ENCODE results near the gene BCAT1. TPM values are rescaled to one million over a fixed set of nuclear protein-coding genes. Genes with fewer than 3 reads are reported as not detected.
A peak's percentile ranks its signal among the peaks of the same experiment; 100 is the strongest.

BCAT1 gene
- total RNA-seq, 5 donors from 2014 or later (not counting 1 experiment from before 2014, with no cell fraction given) = 1.2 to 4.2 (median 3.2) TPM

- Histone ChIP-seq H3K27me3 (replicated peaks in 1 of 2; ENCODE audit: control insufficient read depth in 2 of 2, extremely low read depth in 1 of 2, insufficient read depth in 2 of 2, low read length in 1 of 2) (peaks cover 0 to 12% of the 10 kb centered on the region in 2 experiments), H3K4me1 (ENCODE audit: control insufficient read depth in 1 of 2, extremely low read depth in 1 of 2, insufficient read depth in 2 of 2, low read length in 2 of 2) (peaks cover 0 to 1% of the 10 kb centered on the region in 2 experiments), H3K27ac (ENCODE audit: low read length) (no peak overlapping the region), H3K36me3 (ENCODE audit: control insufficient read depth in 2 of 2, extremely low read depth in 1 of 2, insufficient read depth in 1 of 2, low read length in 1 of 2) (no peaks in the 10 kb centered on the region), H3K9me3 (no peaks in the 10 kb centered on the region), H3K4me3 (ENCODE audit: control insufficient read depth in 1 of 2, extremely low read depth in 1 of 2, low read length in 1 of 2) (no peak overlapping the region)
- H3K9me3 Mint-ChIP-seq = peaks cover 0 to 3% (median 0%) of the 10 kb centered on the region in 3 donors
- peaks cover 0 to 12% of the 10 kb centered on the region in 2 donors for H3K27me3 Mint-ChIP-seq
- CTCF ChIA-PET = no interaction called here
- no peaks in the 10 kb centered on the region for H3K36me3 Mint-ChIP-seq
- ATAC-seq (replicated peaks in 1 of 4) (no peak), DNase-seq (no peak)
- peaks cover 0 to 10% (median 0%) of the 10 kb centered on the region in 3 donors for H3K4me1 Mint-ChIP-seq
- H3K27ac Mint-ChIP-seq = no peak overlapping the region
- no peak overlapping the region for H3K4me3 Mint-ChIP-seq
- 100% methylated on average over 1 of the region's 3 CpGs for WGBS (ENCODE audit: insufficient coverage)
- POLR2A ChIA-PET = no interaction called here
These were observed 5.4 kb upstream of the BCAT1 start for GRCh38 chr12:24954261-24954660.

DNA sequence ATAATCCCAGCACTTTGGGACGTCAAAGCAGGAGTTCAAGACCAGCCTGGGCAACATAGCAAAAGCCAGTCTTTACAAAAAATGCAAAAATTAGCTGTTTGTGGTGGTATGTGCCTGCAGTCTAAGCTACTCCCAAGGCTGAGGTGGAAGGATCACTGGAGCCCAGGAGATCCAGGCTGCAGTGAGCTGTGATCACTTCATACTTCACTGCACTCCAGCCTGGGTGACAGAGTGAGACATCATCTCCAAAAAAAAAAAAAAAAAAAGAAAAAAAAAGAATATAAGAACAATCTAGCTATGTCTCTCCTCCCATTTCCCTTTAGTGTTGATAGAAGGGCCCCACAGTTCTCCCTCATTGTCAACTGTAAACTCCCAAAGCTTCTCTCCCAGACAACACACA is 3.5 kb upstream of the BCAT1 start:
- Mint-ChIP-seq H3K27me3 (peaks cover 14 to 31% of the 10 kb centered on the region in 2 donors), H3K4me1 (peaks cover 16 to 29% (median 17%) of the 10 kb centered on the region in 3 donors), H3K27ac (no peak overlapping the region), H3K9me3 (peaks cover 0 to 3% (median 0%) of the 10 kb centered on the region in 3 donors), H3K36me3 (no peaks in the 10 kb centered on the region), H3K4me3 (no peak overlapping the region)
- H3K9me3 ChIP-seq = no peaks in the 10 kb centered on the region
- peaks cover 0 to 19% of the 10 kb centered on the region in 2 experiments for H3K27me3 ChIP-seq (replicated peaks in 1 of 2; ENCODE audit: control insufficient read depth in 2 of 2, extremely low read depth in 1 of 2, insufficient read depth in 2 of 2, low read length in 1 of 2)
- ChIA-PET POLR2A (no interaction called here), CTCF (interaction anchor here in 1 of 2 donors (0.6 to 0.7 kb wide), 2 partner anchors 22 kb away, joined by 4 read pairs; no protein-coding TSS in a partner anchor)
- no peak overlapping the region for H3K4me3 ChIP-seq (ENCODE audit: control insufficient read depth in 1 of 2, extremely low read depth in 1 of 2, low read length in 1 of 2)
- H3K27ac ChIP-seq (ENCODE audit: low read length) = no peak overlapping the region
- no peak for DNase-seq
- no CpG with 5 or more reads among the region's 1 CpG for WGBS (ENCODE audit: insufficient coverage)
- H3K4me1 ChIP-seq (ENCODE audit: control insufficient read depth in 1 of 2, extremely low read depth in 1 of 2, insufficient read depth in 2 of 2, low read length in 2 of 2) = peaks cover 7 to 12% of the 10 kb centered on the region in 2 experiments
- no peaks in the 10 kb centered on the region for H3K36me3 ChIP-seq (ENCODE audit: control insufficient read depth in 2 of 2, extremely low read depth in 1 of 2, insufficient read depth in 1 of 2, low read length in 1 of 2)
- ATAC-seq (replicated peaks in 1 of 4) = no peak

GRCh38 chr12:24950231-24950834 is 1.4 kb upstream of the BCAT1 start:
- Histone ChIP-seq H3K27ac (ENCODE audit: low read length) (no peak overlapping the region), H3K27me3 (replicated peaks in 1 of 2; ENCODE audit: control insufficient read depth in 2 of 2, extremely low read depth in 1 of 2, insufficient read depth in 2 of 2, low read length in 1 of 2) (peaks cover 0 to 19% of the 10 kb centered on the region in 2 experiments), H3K9me3 (no peaks in the 10 kb centered on the region), H3K4me3 (ENCODE audit: control insufficient read depth in 1 of 2, extremely low read depth in 1 of 2, low read length in 1 of 2) (no peak overlapping the region), H3K4me1 (ENCODE audit: control insufficient read depth in 1 of 2, extremely low read depth in 1 of 2, insufficient read depth in 2 of 2, low read length in 2 of 2) (peaks cover 10 to 12% of the 10 kb centered on the region in 2 experiments), H3K36me3 (ENCODE audit: control insufficient read depth in 2 of 2, extremely low read depth in 1 of 2, insufficient read depth in 1 of 2, low read length in 1 of 2) (no peaks in the 10 kb centered on the region)
- H3K9me3 Mint-ChIP-seq = no peaks in the 10 kb centered on the region
- no peak overlapping the region for H3K4me3 Mint-ChIP-seq
- peaks cover 27 to 47% of the 10 kb centered on the region in 2 donors for H3K27me3 Mint-ChIP-seq
- ATAC-seq (replicated peaks in 1 of 4) = no peak
- H3K27ac Mint-ChIP-seq = no peak overlapping the region
- no peaks in the 10 kb centered on the region for H3K36me3 Mint-ChIP-seq
- no peak for DNase-seq
- 80% methylated on average over 1 of the region's 3 CpGs for WGBS (ENCODE audit: insufficient coverage)
- H3K4me1 Mint-ChIP-seq = peaks cover 19 to 36% (median 23%) of the 10 kb centered on the region in 3 donors
- POLR2A ChIA-PET = interaction anchor here in 1 of 2 donors (0.6 kb wide), 1 partner anchor 46 kb away, joined by 4 read pairs; no protein-coding TSS in a partner anchor
- CTCF ChIA-PET = interaction anchor here in 1 of 2 donors (0.6 kb wide), 2 partner anchors 18 to 1147 kb away, joined by 3 to 7 read pairs; no protein-coding TSS in a partner anchor

GRCh38 chr12:24948420-24948756 is 513 bp downstream of the BCAT1 start:
- no peaks in the 10 kb centered on the region for H3K9me3 ChIP-seq
- Mint-ChIP-seq H3K36me3 (no peaks in the 10 kb centered on the region), H3K9me3 (no peaks in the 10 kb centered on the region), H3K27ac (no peak overlapping the region), H3K27me3 (peaks cover 38 to 55% of the 10 kb centered on the region in 2 donors), H3K4me3 (peak overlapping the region; percentile 73 to 94 (median 81)), H3K4me1 (peaks cover 19 to 36% (median 23%) of the 10 kb centered on the region in 3 donors)
- ATAC-seq (replicated peaks in 1 of 4) = peak; percentile 31 to 56 (median 46)
- CTCF ChIA-PET = no interaction called here
- no peak overlapping the region for H3K27ac ChIP-seq (ENCODE audit: low read length)
- 2% methylated on average over 7 of the region's 14 CpGs for WGBS (ENCODE audit: insufficient coverage)
- H3K36me3 ChIP-seq (ENCODE audit: control insufficient read depth in 2 of 2, extremely low read depth in 1 of 2, insufficient read depth in 1 of 2, low read length in 1 of 2) = no peaks in the 10 kb centered on the region
- POLR2A ChIA-PET = no interaction called here
- H3K4me1 ChIP-seq (ENCODE audit: control insufficient read depth in 1 of 2, extremely low read depth in 1 of 2, insufficient read depth in 2 of 2, low read length in 2 of 2) = peaks cover 10 to 12% of the 10 kb centered on the region in 2 experiments
- peak overlapping the region; percentile 52 to 82 for H3K4me3 ChIP-seq (ENCODE audit: control insufficient read depth in 1 of 2, extremely low read depth in 1 of 2, low read length in 1 of 2)
- DNase-seq = peak in 3 of 35 experiments; percentile 0 to 20 (median 1)
- H3K27me3 ChIP-seq (replicated peaks in 1 of 2; ENCODE audit: control insufficient read depth in 2 of 2, extremely low read depth in 1 of 2, insufficient read depth in 2 of 2, low read length in 1 of 2) = peaks cover 0 to 20% of the 10 kb centered on the region in 2 experiments

DNA sequence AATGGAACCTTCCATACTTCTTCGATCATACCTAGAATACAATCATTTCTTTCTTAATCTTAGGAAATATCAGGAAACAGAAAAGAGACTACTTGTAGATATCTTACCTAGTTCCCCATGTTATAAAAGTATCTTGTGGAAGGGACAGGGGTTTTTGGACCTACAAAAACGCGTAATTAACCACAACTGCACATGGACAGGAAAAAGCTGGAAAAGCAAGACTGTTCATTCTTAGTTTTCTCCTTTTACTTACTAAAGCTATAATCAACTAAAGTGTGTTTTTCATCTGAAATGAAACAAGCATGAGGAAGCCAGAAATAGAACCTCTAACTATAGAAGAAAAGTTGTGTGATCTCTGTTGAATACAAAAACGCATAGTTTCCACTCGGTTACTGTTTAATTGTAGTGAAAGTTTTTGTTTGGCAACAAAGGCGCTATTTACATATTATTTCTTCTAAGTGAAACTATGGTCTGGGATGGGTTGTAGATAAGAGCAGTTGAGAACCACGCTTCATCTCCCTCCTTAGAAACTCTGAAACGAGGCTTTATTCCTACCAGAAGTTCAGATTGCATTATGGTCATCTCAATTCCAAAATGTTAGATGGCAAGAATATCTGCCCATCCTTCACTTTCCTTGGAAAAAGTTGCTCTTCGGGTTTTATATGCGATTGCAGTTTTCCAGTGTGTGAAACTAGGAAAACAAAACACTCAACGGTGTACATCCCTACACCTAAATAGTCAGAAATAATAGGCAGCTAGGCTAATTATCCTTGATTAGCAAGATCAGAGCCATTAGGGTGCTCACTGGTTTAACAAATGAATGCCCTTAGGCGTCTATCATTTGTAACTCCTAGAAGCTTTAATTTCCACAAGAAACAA is 1.1 kb downstream of the BCAT1 start:
- no peaks in the 10 kb centered on the region for H3K36me3 ChIP-seq (ENCODE audit: control insufficient read depth in 2 of 2, extremely low read depth in 1 of 2, insufficient read depth in 1 of 2, low read length in 1 of 2)
- POLR2A ChIA-PET = no interaction called here
- WGBS (ENCODE audit: insufficient coverage) = 0% methylated on average over 2 of the region's 12 CpGs
- peaks cover 0 to 23% of the 10 kb centered on the region in 2 experiments for H3K27me3 ChIP-seq (replicated peaks in 1 of 2; ENCODE audit: control insufficient read depth in 2 of 2, extremely low read depth in 1 of 2, insufficient read depth in 2 of 2, low read length in 1 of 2)
- Mint-ChIP-seq H3K27ac (no peak overlapping the region), H3K9me3 (no peaks in the 10 kb centered on the region), H3K4me1 (peaks cover 19 to 36% (median 23%) of the 10 kb centered on the region in 3 donors), H3K4me3 (peak overlapping the region; percentile 73 to 94 (median 81)), H3K36me3 (no peaks in the 10 kb centered on the region), H3K27me3 (peaks cover 39 to 54% of the 10 kb centered on the region in 2 donors)
- CTCF ChIA-PET = no interaction called here
- H3K9me3 ChIP-seq = no peaks in the 10 kb centered on the region
- DNase-seq (no peak), ATAC-seq (replicated peaks in 1 of 4) (no peak)
- peaks cover 10 to 12% of the 10 kb centered on the region in 2 experiments for H3K4me1 ChIP-seq (ENCODE audit: control insufficient read depth in 1 of 2, extremely low read depth in 1 of 2, insufficient read depth in 2 of 2, low read length in 2 of 2)
- H3K27ac ChIP-seq (ENCODE audit: low read length) = no peak overlapping the region
- peak overlapping the region; percentile 52 to 82 for H3K4me3 ChIP-seq (ENCODE audit: control insufficient read depth in 1 of 2, extremely low read depth in 1 of 2, low read length in 1 of 2)

DNA sequence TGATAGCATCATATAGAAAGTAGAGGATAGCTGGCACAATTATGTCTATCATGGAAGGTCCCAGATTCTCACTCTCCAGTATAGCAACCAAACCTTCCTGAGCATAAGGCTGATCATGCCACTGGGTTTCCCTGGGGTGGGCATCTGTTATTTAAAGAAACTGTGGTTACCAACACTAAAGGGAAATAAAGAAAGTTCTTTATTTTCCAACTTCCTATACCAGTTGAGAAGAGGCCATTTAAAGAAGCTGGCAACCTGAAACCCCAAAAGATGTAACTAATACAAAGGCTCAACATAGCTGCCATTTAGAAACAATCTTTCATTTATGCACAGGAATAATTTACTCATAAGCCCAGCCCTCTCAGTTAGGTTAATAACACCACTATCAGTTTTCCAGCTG is 3.1 kb downstream of the BCAT1 start:
- Histone ChIP-seq H3K27ac (ENCODE audit: low read length) (no peak overlapping the region), H3K9me3 (no peaks in the 10 kb centered on the region), H3K27me3 (replicated peaks in 1 of 2; ENCODE audit: control insufficient read depth in 2 of 2, extremely low read depth in 1 of 2, insufficient read depth in 2 of 2, low read length in 1 of 2) (peaks cover 0 to 20% of the 10 kb centered on the region in 2 experiments), H3K4me1 (ENCODE audit: control insufficient read depth in 1 of 2, extremely low read depth in 1 of 2, insufficient read depth in 2 of 2, low read length in 2 of 2) (peaks cover 10 to 12% of the 10 kb centered on the region in 2 experiments), H3K4me3 (ENCODE audit: control insufficient read depth in 1 of 2, extremely low read depth in 1 of 2, low read length in 1 of 2) (no peak overlapping the region), H3K36me3 (ENCODE audit: control insufficient read depth in 2 of 2, extremely low read depth in 1 of 2, insufficient read depth in 1 of 2, low read length in 1 of 2) (no peaks in the 10 kb centered on the region)
- no peak for ATAC-seq (replicated peaks in 1 of 4)
- ChIA-PET CTCF (no interaction called here), POLR2A (no interaction called here)
- no peaks in the 10 kb centered on the region for H3K9me3 Mint-ChIP-seq
- no peaks in the 10 kb centered on the region for H3K36me3 Mint-ChIP-seq
- H3K27ac Mint-ChIP-seq = no peak overlapping the region
- peaks cover 52 to 53% of the 10 kb centered on the region in 2 donors for H3K27me3 Mint-ChIP-seq
- DNase-seq = no peak
- no peak overlapping the region for H3K4me3 Mint-ChIP-seq
- peaks cover 19 to 33% (median 23%) of the 10 kb centered on the region in 3 donors for H3K4me1 Mint-ChIP-seq
